Urothelium cell line (cell line): ENCODE data around the gene RAPGEF3.

Experiments
- DNase-seq: peaks from one replicate; pipeline ENCODE4 v3.0.0; 2011; ENCODE audit warnings: low spot score, mixed read lengths
- FAIRE-seq: peaks from 2 replicates; lab custom pipeline; 2011; peaks lifted over from hg19 to GRCh38; lab: Jason Lieb, UNC

RAPGEF3 gene

GRCh38 chr12:47725893-47726292 is 32.8 kb downstream of the RAPGEF3 start:
- DNase-seq (no peak), FAIRE-seq (no peak)

DNA sequence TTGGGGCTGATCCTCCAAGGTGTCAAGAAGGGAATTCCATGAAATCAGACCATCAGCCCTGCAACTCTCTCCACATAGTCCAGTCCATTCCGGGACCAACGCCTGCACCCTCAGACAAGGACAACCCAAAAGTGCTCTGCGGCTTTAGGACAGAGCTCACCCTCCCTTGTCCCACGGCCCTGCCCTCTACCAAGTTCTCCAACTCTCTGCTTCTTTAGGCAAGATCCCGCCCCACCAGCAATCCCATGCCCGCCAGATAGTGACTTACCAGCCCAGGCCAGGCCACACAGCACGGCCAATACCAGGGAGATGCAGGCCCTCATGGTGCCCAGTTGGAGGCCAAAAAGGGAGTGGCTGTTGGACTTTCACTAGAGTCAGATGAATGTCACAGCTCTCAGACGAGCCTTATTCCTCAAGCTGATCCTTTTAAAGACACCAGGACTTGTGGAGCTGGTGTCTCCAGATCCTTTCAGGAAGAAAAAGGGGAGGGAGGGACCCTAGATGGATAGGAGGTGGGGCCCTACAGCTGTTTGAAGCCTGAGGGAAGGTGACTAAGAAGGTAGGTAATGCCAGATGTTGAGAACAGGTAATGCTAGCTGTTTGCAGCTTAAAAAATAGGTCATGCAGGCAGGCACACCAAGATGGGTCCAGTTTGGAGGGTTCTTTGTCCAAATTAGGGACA is 33.4 kb downstream of the RAPGEF3 start, which contains the start of gene ENDOU:
ENDOU (minus strand) TSS at position 400 of the 682 bp plus-strand sequence; CDS start at position 323, 77 bp downstream.
- FAIRE-seq (no peak), DNase-seq (no peak)

DNA sequence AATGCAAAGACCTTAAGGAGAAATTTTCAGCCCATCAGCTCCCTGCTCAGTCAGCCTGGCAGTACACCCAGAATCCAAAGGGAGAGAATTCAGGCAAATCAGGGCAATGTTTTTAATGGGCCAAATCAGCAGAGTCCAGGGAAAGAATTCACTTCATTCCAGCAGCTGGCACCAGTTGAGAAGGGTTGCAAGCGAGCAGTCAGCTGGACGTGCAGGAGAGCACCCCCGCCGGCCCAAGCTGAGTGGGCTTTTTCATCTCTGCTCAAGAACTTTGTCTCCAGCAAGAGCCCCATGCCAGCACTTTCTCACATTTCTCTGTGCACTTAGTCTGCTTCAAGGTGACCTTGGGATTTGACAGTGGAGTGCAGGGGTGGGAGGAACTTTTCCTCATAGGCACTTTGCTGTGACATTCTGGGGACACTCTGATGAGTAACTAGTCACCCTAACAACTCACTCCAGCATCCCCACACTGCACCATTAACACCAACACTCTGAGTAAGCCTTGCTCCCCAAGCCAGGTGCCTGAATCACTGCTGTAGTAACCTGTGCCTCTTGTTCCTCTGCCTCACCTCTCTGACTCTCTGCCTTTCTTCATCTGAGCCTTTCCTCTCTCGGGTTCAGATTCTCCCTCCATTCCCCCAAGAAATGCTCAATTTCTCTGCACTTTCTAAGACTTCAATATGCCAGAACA is 35.6 kb downstream of the RAPGEF3 start:
- no peak for DNase-seq
- FAIRE-seq: no peak

- DNase-seq (no peak), FAIRE-seq (no peak)
Measured at GRCh38 chr12:47722136-47722834, 36.4 kb downstream of the RAPGEF3 start.

DNA sequence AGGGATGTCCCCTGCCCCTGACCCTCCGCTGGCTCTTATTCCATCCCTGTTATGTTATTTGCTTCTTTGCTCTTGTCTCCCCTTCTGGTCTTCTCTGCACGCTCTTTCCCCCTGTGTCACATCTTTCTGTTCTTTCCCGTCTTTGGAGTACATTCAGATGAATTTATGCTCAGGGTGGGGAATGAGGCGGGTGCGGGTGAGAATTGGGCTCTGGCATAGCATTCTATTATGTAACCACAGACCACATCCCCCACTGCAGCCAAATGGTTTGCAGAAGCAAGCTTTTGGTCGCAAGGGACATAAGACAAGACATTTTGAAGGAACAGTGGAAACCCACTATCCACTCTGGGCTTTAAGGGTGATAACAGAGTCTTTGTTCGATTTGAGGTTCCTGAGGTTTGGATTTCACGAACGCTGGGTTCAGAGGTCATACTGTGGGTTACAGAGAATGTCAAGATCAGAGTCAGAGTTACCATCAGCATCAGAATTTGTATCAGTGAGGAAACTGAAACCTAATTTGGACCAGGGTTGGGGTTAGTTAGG is 37.2 kb downstream of the RAPGEF3 start:
- DNase-seq (no peak), FAIRE-seq (no peak)

- FAIRE-seq: no peak
- no peak for DNase-seq
Measured at GRCh38 chr12:47718531-47718930, 40.1 kb downstream of the RAPGEF3 start.

DNA sequence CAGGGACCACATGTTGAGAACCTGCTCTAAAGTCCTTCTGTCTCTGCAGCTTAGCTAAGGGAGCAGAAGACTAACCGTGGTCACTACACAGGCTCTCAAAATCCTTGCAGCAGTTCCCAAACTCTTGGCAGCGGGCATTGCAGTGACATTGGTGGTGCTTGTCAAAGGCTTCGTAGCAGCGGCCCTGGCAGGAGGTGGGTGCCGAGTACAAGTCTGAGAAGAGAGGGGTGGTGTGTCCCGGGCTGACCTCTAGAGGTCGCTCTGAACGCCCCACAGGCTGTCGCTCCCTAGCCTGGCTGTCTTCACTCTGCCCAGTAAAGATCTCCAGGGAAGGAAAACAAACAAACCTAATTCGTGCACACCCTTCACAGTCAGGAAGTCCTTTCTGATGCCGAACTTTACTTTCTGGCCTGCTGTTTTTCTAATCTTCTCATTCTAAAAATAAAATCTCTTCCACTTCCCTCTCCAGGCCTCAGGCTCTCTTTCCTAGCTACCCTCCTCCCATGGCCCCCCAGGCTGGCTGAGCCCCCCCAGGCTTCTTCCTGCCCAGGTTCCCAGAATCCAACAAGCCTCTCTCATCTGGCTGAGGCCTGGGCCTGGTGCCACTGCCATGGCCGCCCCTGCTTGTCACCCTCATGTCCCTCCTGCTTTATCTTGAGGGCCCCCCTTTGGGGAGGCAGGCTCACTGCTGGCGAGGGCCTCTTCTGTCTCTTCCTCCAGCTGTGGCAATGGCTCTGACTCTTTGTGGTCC is 41.1 kb downstream of the RAPGEF3 start:
- no peak for FAIRE-seq
- DNase-seq: peak; percentile 74

GRCh38 chr12:47717046-47717442 is 41.6 kb downstream of the RAPGEF3 start:
- no peak for DNase-seq
- no peak for FAIRE-seq

- DNase-seq (no peak), FAIRE-seq (no peak)
Measured at GRCh38 chr12:47715877-47716548, 42.7 kb downstream of the RAPGEF3 start.

GRCh38 chr12:47715393-47715876 is 43.2 kb downstream of the RAPGEF3 start:
- FAIRE-seq (no peak), DNase-seq (peak; percentile 67)

GRCh38 chr12:47714826-47715386 is 43.8 kb downstream of the RAPGEF3 start:
- no peak for FAIRE-seq
- DNase-seq: no peak

DNA sequence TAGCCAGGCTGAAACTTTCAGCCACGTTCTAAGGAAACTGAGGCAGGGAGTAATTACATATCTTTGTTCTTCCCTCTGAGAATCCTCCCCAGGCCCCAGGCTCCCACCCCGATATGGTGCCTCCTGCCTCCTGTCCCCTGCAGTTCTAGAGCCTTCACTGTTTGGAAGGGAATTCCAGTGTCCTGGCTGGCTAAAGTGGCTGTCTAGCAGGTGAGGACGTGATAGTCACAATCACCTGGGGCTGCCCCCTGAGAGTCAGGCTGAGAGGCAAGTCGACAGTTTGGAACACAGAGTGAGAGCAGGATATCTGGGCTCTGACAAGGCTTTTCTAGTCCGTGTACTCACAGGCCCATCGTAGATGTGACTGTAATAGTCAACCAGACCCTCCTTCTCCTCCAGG is 46.5 kb downstream of the RAPGEF3 start:
- no peak for FAIRE-seq

DNA sequence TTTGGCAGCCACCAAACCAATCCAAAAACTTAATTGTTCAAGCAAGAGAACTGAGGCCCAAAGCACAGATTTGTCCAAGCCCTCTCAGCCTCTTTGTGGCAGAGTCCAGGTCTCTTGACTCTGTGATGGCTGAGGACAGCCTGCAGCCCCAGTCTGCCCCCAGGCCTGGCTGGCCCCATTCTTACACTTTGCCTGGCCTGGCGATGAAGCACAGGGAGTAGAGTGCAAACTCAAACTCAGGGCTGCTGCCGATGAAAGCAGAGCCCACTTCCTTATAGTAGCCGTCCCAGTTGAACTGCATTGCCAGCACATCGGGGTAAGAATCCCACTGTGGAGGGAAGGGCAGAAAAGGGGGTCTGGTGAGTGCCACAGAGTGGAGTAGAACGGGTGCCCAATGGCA is 47.2 kb downstream of the RAPGEF3 start:
- DNase-seq: no peak
- FAIRE-seq: no peak

More for the DNA sequence above, 46.5 kb downstream of the RAPGEF3 start:
- no peak for DNase-seq

- DNase-seq (no peak), FAIRE-seq (no peak)
Measured at GRCh38 chr12:47710278-47710677, 48.4 kb downstream of the RAPGEF3 start.

- no peak for FAIRE-seq
Measured at GRCh38 chr12:47709671-47710070, 49.0 kb downstream of the RAPGEF3 start.

DNA sequence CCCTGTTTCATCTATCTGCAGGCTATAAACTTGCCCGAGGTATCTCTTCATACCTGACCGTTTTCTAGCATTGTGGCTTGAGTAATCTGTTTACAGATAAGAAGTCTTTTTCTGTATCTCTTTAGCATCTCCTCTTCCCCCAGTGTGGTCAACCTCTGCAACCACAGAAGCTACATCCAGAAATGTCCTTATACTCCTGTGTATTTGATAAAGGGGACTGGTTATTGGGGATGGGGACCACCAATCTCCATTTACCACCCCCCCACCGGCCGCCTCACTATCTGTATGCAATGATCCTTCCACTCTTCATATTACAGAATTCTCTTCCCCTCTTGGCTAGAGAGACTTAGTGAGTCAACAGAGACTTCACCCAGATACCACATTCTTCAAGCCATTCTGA is 49.4 kb downstream of the RAPGEF3 start:
- DNase-seq: no peak
- FAIRE-seq: no peak

More at GRCh38 chr12:47709671-47710070, 49.0 kb downstream of the RAPGEF3 start:
- DNase-seq: no peak

- no peak for FAIRE-seq
Measured at GRCh38 chr12:47707905-47708543, 50.7 kb downstream of the RAPGEF3 start.

DNA sequence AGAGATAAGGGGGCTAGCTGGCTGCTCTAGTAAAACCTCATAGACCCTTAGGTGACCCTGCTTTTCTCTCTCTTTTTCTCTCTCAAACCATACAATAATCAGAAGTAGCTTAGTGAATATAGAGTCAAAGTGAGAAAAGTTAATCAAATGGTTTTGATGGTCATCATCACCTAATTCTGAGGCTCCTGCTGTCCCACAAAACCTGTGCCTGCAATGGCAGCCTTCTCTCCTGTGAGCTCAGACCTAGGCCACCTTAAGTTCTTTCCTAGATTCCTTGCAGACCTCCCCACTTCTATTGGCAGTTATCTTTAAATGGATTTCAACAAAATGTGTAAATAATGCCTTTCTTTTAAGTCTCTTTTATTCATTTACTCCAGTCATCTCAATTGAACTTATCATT is 51.3 kb downstream of the RAPGEF3 start:
- no peak for FAIRE-seq
- DNase-seq: no peak

More at GRCh38 chr12:47707905-47708543, 50.7 kb downstream of the RAPGEF3 start:
- no peak for DNase-seq
